Esophagus squamous epithelium (tissue), 5 donors: ENCODE measurements around the gene DEDD. TPM values are rescaled to one million over a fixed set of nuclear protein-coding genes. Genes with fewer than 3 reads are reported as not detected.

Source experiments
- DNase-seq: peaks from one replicate; lab custom pipeline; 2025; lab: John Stamatoyannopoulos, UW
- H3K27ac ChIP-seq, 4 donors: fragments of 200-600 bp; sonication (generic); one replicate each; pipeline ENCODE4 v1.5.1; 2016 to 2019; ENCODE audit warnings: mild to moderate bottlenecking in 1 of 4
- H3K27me3 ChIP-seq, 4 donors: fragments of 200-600 bp; sonication (generic); 1 replicate in 3 of 4; 2 replicates in 1 of 4; pipeline versions ENCODE4 v1.5.1 to v1.6.0; 2017 to 2021; ENCODE audit warnings: antibody characterized with exemption in 1 of 4
- H3K36me3 ChIP-seq, 3 donors: fragments of 200-600 bp; sonication (generic); one replicate each; pipeline ENCODE4 v1.5.1; 2016 to 2019
- H3K4me1 ChIP-seq, 3 donors: fragments of 200-600 bp; sonication (generic); one replicate each; pipeline ENCODE4 v1.5.1; 2017 to 2019
- H3K4me3 ChIP-seq, 4 donors: fragments of 200-600 bp; sonication (generic); 1 replicate in 3 of 4; 2 replicates in 1 of 4; pipeline ENCODE4 v1.5.1; 2016 to 2019; ENCODE audit warnings: mild to moderate bottlenecking in 2 of 4, moderate library complexity in 1 of 4
- H3K9me3 ChIP-seq, 3 donors: fragments of 200-600 bp; sonication (generic); one replicate each; pipeline ENCODE4 v1.5.1; 2016 to 2019
- CTCF ChIP-seq, 6 experiments: fragments of 450-650 bp in 4 of 6; fragments of 200-600 bp in 2 of 6; sonication (generic) in 2 of 6; IDR thresholded peaks; one replicate each; pipeline ENCODE4 v1.5.1; 2016 to 2019; ENCODE audit warnings: antibody characterized with exemption in 6 of 6, mild to moderate bottlenecking in 4 of 6, moderate library complexity in 4 of 6
- POLR2A ChIP-seq, 4 donors: fragments of 450-650 bp; IDR thresholded peaks; one replicate each; pipeline ENCODE4 v1.6.1; 2017; ENCODE audit warnings: antibody characterized with exemption in 4 of 4, mild to moderate bottlenecking in 4 of 4, moderate library complexity in 3 of 4
- WGBS, 2 donors: methylation state at CpG; one replicate each; pipeline ENCODE4 v1.1.5; 2018; 5-methylcytosine and 5-hydroxymethylcytosine counted together
- intact Hi-C: fragments of 100-400 bp; cut with DNase I; formaldehyde crosslinking; loops from one replicate; pipeline ENCODE4 v1.15.0; 2022
- total RNA-seq, 4 donors: library from RNA; depleted of rRNA; stranded (reverse); fragments of >200 nt; gene quantifications; one replicate each; pipeline ENCODE4 v1.1.0, GENCODE V29; 2016
- donor health status: DM: yes; HTN: yes; CAD: no.

Gene DEDD
- total RNA-seq, 4 donors from 2014 or later, result 16.6 to 32.8 (median 27.2) TPM

GRCh38 chr1:161099090-161099802 is 33.2 kb downstream of the DEDD start:
- peaks cover 0 to 44% (median 18%) of the 10 kb centered on the region in 3 donors for H3K36me3 ChIP-seq
- H3K9me3 ChIP-seq, result no peaks in the 10 kb centered on the region
- WGBS, 2 donors, result 84 to 87% methylated on average over 8 to 9 of the region's 9 CpGs
- intact Hi-C loops, result loop anchor here (10.0 kb wide), 1 partner anchor 64 kb away; the partner anchor contains the start of gene TSTD1
- DNase-seq, result no peak
- peaks cover 21 to 57% (median 33%) of the 10 kb centered on the region in 3 donors for H3K4me1 ChIP-seq
- H3K27me3 ChIP-seq, result no peaks in the 10 kb centered on the region
- TF ChIP-seq POLR2A (IDR thresholded peaks at IDR 0.05), result no peak
- TF ChIP-seq CTCF (IDR thresholded peaks at IDR 0.05), result no peak
- peak overlapping the region in 2 of 4 donors; percentile 62 to 84 for H3K4me3 ChIP-seq
- H3K27ac ChIP-seq, result peak overlapping the region in 1 of 4 donors; percentile 82

- Histone ChIP-seq H3K4me3 (peak within 1 kb of the TSS; percentile 39 to 84 (median 60)), H3K27me3 (no peaks in the 10 kb centered on the region), H3K27ac (peak within 1 kb of the TSS; percentile 54 to 82 (median 82)), H3K4me1 (peaks cover 21 to 59% (median 33%) of the 10 kb centered on the region in 3 donors), H3K9me3 (no peaks in the 10 kb centered on the region), H3K36me3 (peaks cover 0 to 44% (median 18%) of the 10 kb centered on the region in 3 donors)
- TF ChIP-seq POLR2A (IDR thresholded peaks at IDR 0.05) (no peak), CTCF (IDR thresholded peaks at IDR 0.05) (peak in 1 of 6 experiments; percentile 18)
- no peak for DNase-seq
- intact Hi-C loops, result loop anchor here (10.0 kb wide), 1 partner anchor 64 kb away; the partner anchor contains the start of gene TSTD1
- 13 to 42% methylated on average over 8 to 25 of the region's 71 CpGs for WGBS, 2 donors
These were observed 34.0 kb downstream of the DEDD start, which contains the start of gene KLHDC9 for GRCh38 chr1:161098210-161099068. TSS of gene KLHDC9 (plus strand) at chr1:161098361. CDS start at chr1:161098536, 175 bp downstream.

GRCh38 chr1:161096530-161096929 is 35.9 kb downstream of the DEDD start:
- H3K4me3 ChIP-seq, result no peak overlapping the region
- intact Hi-C loops, result loop anchor here (10.0 kb wide), 1 partner anchor 62 kb away; the partner anchor contains the start of gene TSTD1
- peak overlapping the region; percentile 23 to 82 (median 68) for H3K27ac ChIP-seq
- no peaks in the 10 kb centered on the region for H3K9me3 ChIP-seq
- peaks cover 0 to 26% (median 9%) of the 10 kb centered on the region in 3 donors for H3K36me3 ChIP-seq
- TF ChIP-seq POLR2A (IDR thresholded peaks at IDR 0.05), result no peak
- no peak for TF ChIP-seq CTCF (IDR thresholded peaks at IDR 0.05)
- 7 to 10% methylated on average over 1 of the region's 1 CpG for WGBS, 2 donors
- no peaks in the 10 kb centered on the region for H3K27me3 ChIP-seq
- no peak for DNase-seq
- H3K4me1 ChIP-seq, result peaks cover 26 to 74% (median 37%) of the 10 kb centered on the region in 3 donors

- Histone ChIP-seq H3K27ac (peak overlapping the region; percentile 23 to 82 (median 68)), H3K4me1 (peaks cover 26 to 74% (median 37%) of the 10 kb centered on the region in 3 donors), H3K36me3 (peaks cover 0 to 21% (median 7%) of the 10 kb centered on the region in 3 donors), H3K9me3 (no peaks in the 10 kb centered on the region), H3K27me3 (no peaks in the 10 kb centered on the region), H3K4me3 (no peak overlapping the region)
- 80 to 95% methylated on average over 2 of the region's 2 CpGs for WGBS, 2 donors
- no peak for DNase-seq
- TF ChIP-seq CTCF (IDR thresholded peaks at IDR 0.05) (no peak), POLR2A (IDR thresholded peaks at IDR 0.05) (no peak)
- intact Hi-C loops, result loop anchor here (10.0 kb wide), 1 partner anchor 61 kb away; the partner anchor contains the start of gene TSTD1
These were observed 36.5 kb downstream of the DEDD start for GRCh38 chr1:161096015-161096414.
